CD14-positive monocyte (primary cell): Measurements from ENCODE around the gene ATAD3A. TPM values are rescaled to one million over a fixed set of nuclear protein-coding genes. Genes with fewer than 3 reads are reported as not detected.
"Not testable (repeated sequence)": the region's sequence is repeated elsewhere in the genome, so short reads cannot be mapped to it uniquely, and the experiment has no call there.

Experiments
- DNase-seq, 3 donors: peaks; one replicate each; pipeline ENCODE4 v3.0.0-alpha.2; 2011 to 2022
- H2AFZ ChIP-seq: 2 replicates; pipeline ENCODE4 v1.6.0; 2012; ENCODE audit warnings: mild to moderate bottlenecking, low read depth, low read length, inconsistent platforms; ENCODE audit not compliant: insufficient read depth, poor library complexity, severe bottlenecking
- H3K27ac ChIP-seq, 2 donors: 1 replicate in 1 of 2; 2 replicates in 1 of 2; pipeline ENCODE4 v1.5.1; 2012 to 2013; ENCODE audit warnings: low read length in 2 of 2, control low read depth in 1 of 2, inconsistent platforms in 1 of 2, low read depth in 1 of 2, mild to moderate bottlenecking in 1 of 2
- H3K27me3 ChIP-seq, 2 donors: one replicate each; pipeline versions ENCODE4 v1.6.0 to v1.6.1; 2011 to 2013; ENCODE audit warnings: low read length in 2 of 2; ENCODE audit not compliant: control insufficient read depth in 2 of 2, insufficient read depth in 2 of 2
- H3K36me3 ChIP-seq, 2 donors: replicated peaks in 1 of 2; 1 replicate in 1 of 2; 2 replicates in 1 of 2; pipeline versions ENCODE4 v1.5.1 to v1.6.1; 2012 to 2013; ENCODE audit warnings: low read length in 2 of 2, control low read depth in 1 of 2, inconsistent platforms in 1 of 2, mild to moderate bottlenecking in 1 of 2; ENCODE audit not compliant: insufficient read depth in 2 of 2, control insufficient read depth in 1 of 2
- H3K4me1 ChIP-seq, 2 donors: 1 replicate in 1 of 2; 2 replicates in 1 of 2; pipeline versions ENCODE4 v1.5.1 to v1.6.1; 2012 to 2013; ENCODE audit warnings: low read length in 2 of 2, control low read depth in 1 of 2, inconsistent platforms in 1 of 2, mild to moderate bottlenecking in 1 of 2, moderate library complexity in 1 of 2; ENCODE audit not compliant: insufficient read depth in 2 of 2, control insufficient read depth in 1 of 2
- H3K4me2 ChIP-seq: replicated peaks from 2 replicates; pipeline ENCODE3; 2012; ENCODE audit warnings: low read length, moderate library complexity, mild to moderate bottlenecking; ENCODE audit not compliant: poor library complexity, severe bottlenecking; ENCODE audit errors: extremely low read depth
- H3K4me3 ChIP-seq, 3 experiments: fragments of 200-600 bp in 1 of 3; sonication (generic) in 1 of 3; replicated peaks in 1 of 3; 1 replicate in 2 of 3; 2 replicates in 1 of 3; pipeline ENCODE4 v1.5.1; 2011 to 2013; ENCODE audit warnings: low read length in 3 of 3, mild to moderate bottlenecking in 3 of 3, control low read depth in 2 of 3, low read depth in 2 of 3, inconsistent platforms in 1 of 3, moderate library complexity in 1 of 3
- H3K79me2 ChIP-seq: 2 replicates; pipeline ENCODE4 v1.6.0; 2012; ENCODE audit warnings: mild to moderate bottlenecking, control low read depth, inconsistent platforms, low read length, moderate library complexity; ENCODE audit not compliant: insufficient read depth
- H3K9ac ChIP-seq: 2 replicates; pipeline ENCODE4 v1.6.0; 2017; ENCODE audit warnings: low read length, mild to moderate bottlenecking; ENCODE audit not compliant: insufficient read depth, poor library complexity, severe bottlenecking
- H3K9me3 ChIP-seq, 2 donors: replicated peaks in 1 of 2; 1 replicate in 1 of 2; 2 replicates in 1 of 2; pipeline versions ENCODE4 v1.5.1 to v1.6.1; 2012 to 2013; ENCODE audit warnings: low read length in 2 of 2, control low read depth in 1 of 2; ENCODE audit not compliant: control insufficient read depth in 1 of 2, insufficient read depth in 1 of 2
- H4K20me1 ChIP-seq: 2 replicates; pipeline ENCODE4 v1.6.0; 2012; ENCODE audit warnings: mild to moderate bottlenecking, low read length, control low read depth, moderate library complexity; ENCODE audit not compliant: insufficient read depth
- H3K27ac Mint-ChIP-seq, 7 donors: one replicate each; pipeline ENCODE4 v1.8.0; 2020; ENCODE audit warnings: mild to moderate bottlenecking in 7 of 7, mixed read lengths in 7 of 7, moderate library complexity in 6 of 7, inconsistent platforms in 2 of 7
- H3K27me3 Mint-ChIP-seq, 3 donors: one replicate each; pipeline ENCODE4 v1.8.0; 2021 to 2022; ENCODE audit warnings: low read depth in 3 of 3, mild to moderate bottlenecking in 3 of 3, mixed read lengths in 3 of 3, moderate library complexity in 3 of 3, inconsistent platforms in 1 of 3
- H3K36me3 Mint-ChIP-seq, 2 donors: one replicate each; pipeline ENCODE4 v1.8.0; 2020; ENCODE audit warnings: mixed read lengths in 2 of 2, inconsistent platforms in 1 of 2, mild to moderate bottlenecking in 1 of 2
- H3K4me1 Mint-ChIP-seq: one replicate; pipeline ENCODE4 v1.8.0; 2020; ENCODE audit warnings: mild to moderate bottlenecking, mixed read lengths
- H3K4me3 Mint-ChIP-seq, 2 donors: one replicate each; pipeline ENCODE4 v1.8.0; 2020; ENCODE audit warnings: mild to moderate bottlenecking in 2 of 2, mixed read lengths in 2 of 2, moderate library complexity in 1 of 2
- H3K9me3 Mint-ChIP-seq, 7 donors: one replicate each; pipeline ENCODE4 v1.8.0; 2020 to 2022; ENCODE audit warnings: mixed read lengths in 7 of 7, mild to moderate bottlenecking in 6 of 7, moderate library complexity in 6 of 7, inconsistent platforms in 2 of 7
- CTCF ChIP-seq: fragments of 200-600 bp; IDR thresholded peaks from one replicate; pipeline ENCODE4 v1.8.0; 2022; ENCODE audit warnings: antibody characterized with exemption, mild to moderate bottlenecking
- WGBS: methylation state at CpG from one replicate; pipeline ENCODE4 v1.1.5; 2013; ENCODE audit warnings: missing lambda C conversion rate; ENCODE audit not compliant: insufficient coverage; 5-methylcytosine and 5-hydroxymethylcytosine counted together
- intact Hi-C, 2 donors: fragments of 100-400 bp; cut with micrococcal nuclease; formaldehyde crosslinking; loops; one replicate each; pipeline versions ENCODE4 v1.15.0 to v1.15.1; 2023
- polyA plus RNA-seq, 3 donors: library from polyadenylated mRNA; depleted of rRNA in 1 of 3; unstranded in 2 of 3; stranded (reverse) in 1 of 3; fragments of 300-500 nt in 2 of 3; fragments of >200 nt in 1 of 3; fragmentation: Illumina TruSeq in 2 of 3; gene quantifications; 1 replicate in 2 of 3; 2 replicates in 1 of 3; pipeline ENCODE4 v1.2.3, GENCODE V29; 2012 to 2021

ATAD3A gene
- polyA plus RNA-seq, 3 donors, result 4.1 to 14.0 (median 6.4) TPM

DNA sequence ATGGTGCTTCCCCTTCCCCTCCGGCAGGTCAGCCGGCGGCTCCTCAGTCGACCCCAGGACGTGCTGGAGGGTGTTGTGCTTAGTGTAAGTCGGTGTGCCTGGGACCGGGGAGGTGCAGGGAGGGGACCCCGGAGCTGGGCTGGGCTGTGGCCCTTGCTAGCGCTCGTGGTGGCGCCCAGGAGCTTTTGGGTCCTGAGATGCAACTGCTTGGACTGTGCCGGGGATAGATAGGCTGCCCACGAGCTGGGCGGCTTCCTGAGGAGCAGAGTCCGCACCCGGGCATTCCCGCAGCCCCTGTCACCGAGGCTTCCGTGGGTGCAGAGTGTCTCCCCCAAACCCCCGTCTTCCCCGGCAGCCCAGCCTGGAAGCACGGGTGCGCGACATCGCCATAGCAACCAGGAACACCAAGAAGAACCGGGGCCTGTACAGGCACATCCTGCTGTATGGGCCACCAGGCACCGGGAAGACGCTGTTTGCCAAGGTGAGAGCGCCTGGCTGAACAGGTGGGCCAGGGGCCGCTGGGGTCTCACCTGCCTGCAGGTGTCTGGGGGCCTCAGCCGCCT lies 26.1 kb upstream of the ATAD3A start:
- peaks cover 46 to 65% of the 10 kb centered on the region in 2 donors for H3K36me3 ChIP-seq
- H3K9me3 ChIP-seq, H3K4me1 ChIP-seq, H3K4me1 Mint-ChIP-seq, H4K20me1 ChIP-seq, H3K4me3 ChIP-seq, H3K27me3 Mint-ChIP-seq, H3K27ac ChIP-seq, H3K27ac Mint-ChIP-seq, DNase-seq, intact Hi-C loops, H2AFZ ChIP-seq, H3K9ac ChIP-seq, H3K4me3 Mint-ChIP-seq, H3K79me2 ChIP-seq, H3K4me2 ChIP-seq, H3K27me3 ChIP-seq: not testable (repeated sequence)
- WGBS, result 99% methylated on average over 24 of the region's 31 CpGs
- peaks cover 51 to 78% of the 10 kb centered on the region in 2 donors for H3K36me3 Mint-ChIP-seq
- peaks cover 0 to 12% (median 3%) of the 10 kb centered on the region in 7 donors for H3K9me3 Mint-ChIP-seq

DNA sequence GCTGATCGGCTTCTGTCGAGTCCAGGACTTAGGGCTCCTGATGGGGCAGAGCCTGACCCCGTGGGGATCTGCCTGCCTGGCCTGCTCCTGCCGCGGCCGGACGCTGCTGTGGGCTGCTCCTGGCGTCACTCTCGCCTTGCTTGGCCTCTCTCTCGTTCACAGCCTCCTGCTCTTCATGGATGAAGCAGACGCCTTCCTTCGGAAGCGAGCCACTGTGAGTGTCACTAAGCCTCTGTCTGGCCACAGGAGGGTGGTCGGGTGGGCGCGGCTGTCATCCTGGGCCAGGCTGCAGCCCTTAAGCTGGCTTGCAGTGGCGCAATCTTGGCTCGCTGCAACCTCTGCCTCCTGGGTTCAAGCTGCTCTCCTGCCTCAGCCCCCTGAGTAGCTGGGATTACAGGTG lies 24.3 kb upstream of the ATAD3A start:
- Mint-ChIP-seq H3K4me3 (no peak overlapping the region), H3K27ac (no peak overlapping the region), H3K4me1 (no peaks in the 10 kb centered on the region), H3K9me3 (peaks cover 14 to 29% (median 18%) of the 10 kb centered on the region in 7 donors), H3K36me3 (peaks cover 52 to 84% of the 10 kb centered on the region in 2 donors), H3K27me3 (peaks cover 0 to 2% (median 0%) of the 10 kb centered on the region in 3 donors)
- Histone ChIP-seq H4K20me1 (no peaks in the 10 kb centered on the region), H3K4me2 (no peak overlapping the region), H3K27me3 (no peaks in the 10 kb centered on the region), H3K27ac (no peak overlapping the region), H3K4me3 (no peak overlapping the region), H3K4me1 (no peaks in the 10 kb centered on the region), H3K9ac (no peak overlapping the region), H2AFZ (no peak overlapping the region), H3K9me3 (peaks cover 9 to 27% of the 10 kb centered on the region in 2 donors), H3K79me2 (no peaks in the 10 kb centered on the region), H3K36me3 (peaks cover 47 to 70% of the 10 kb centered on the region in 2 donors)
- 97% methylated on average over 15 of the region's 18 CpGs for WGBS
- intact Hi-C loops, result no loop called here
- TF ChIP-seq CTCF, result no peak
- no peak for DNase-seq
